ENCODE measurements around the gene DACT2. TPM values are rescaled to one million over a fixed set of nuclear protein-coding genes. Genes with fewer than 3 reads are reported as not detected.

DACT2 gene, protein sequence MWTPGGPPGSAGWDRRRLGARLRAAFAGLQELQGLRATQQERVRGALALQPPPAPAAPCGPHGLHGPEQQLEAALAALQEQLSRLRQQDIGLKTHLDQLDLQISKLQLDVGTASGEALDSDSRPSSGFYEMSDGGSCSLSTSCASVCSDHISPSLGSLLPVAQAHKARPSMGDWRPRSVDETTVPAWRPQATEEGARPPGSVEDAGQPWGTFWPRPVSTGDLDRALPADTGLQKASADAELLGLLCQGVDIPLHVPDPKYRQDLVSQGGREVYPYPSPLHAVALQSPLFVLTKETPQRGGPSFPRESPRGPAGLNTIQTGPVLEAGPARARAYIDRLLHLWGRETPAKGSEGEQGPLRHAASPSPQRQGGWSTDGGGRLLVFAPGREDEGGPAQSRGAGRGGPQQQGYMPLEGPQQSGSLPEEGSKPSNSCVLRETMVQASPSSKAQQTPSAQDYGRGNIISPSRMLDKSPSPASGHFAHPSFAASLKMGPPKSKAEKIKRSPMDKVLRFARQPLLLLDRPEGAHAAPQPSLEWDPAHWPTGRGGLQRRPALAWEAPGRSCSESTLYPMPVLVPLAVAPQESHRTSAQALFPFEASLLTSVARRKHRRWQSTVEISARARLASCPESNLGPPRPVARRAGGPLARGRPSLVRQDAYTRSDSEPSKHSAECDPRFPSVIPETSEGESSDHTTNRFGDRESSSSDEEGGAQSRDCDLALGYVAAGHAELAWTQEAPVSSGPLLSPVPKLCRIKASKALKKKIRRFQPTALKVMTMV
- not detected for total RNA-seq
- not detected for total RNA-seq (2013)

DNA sequence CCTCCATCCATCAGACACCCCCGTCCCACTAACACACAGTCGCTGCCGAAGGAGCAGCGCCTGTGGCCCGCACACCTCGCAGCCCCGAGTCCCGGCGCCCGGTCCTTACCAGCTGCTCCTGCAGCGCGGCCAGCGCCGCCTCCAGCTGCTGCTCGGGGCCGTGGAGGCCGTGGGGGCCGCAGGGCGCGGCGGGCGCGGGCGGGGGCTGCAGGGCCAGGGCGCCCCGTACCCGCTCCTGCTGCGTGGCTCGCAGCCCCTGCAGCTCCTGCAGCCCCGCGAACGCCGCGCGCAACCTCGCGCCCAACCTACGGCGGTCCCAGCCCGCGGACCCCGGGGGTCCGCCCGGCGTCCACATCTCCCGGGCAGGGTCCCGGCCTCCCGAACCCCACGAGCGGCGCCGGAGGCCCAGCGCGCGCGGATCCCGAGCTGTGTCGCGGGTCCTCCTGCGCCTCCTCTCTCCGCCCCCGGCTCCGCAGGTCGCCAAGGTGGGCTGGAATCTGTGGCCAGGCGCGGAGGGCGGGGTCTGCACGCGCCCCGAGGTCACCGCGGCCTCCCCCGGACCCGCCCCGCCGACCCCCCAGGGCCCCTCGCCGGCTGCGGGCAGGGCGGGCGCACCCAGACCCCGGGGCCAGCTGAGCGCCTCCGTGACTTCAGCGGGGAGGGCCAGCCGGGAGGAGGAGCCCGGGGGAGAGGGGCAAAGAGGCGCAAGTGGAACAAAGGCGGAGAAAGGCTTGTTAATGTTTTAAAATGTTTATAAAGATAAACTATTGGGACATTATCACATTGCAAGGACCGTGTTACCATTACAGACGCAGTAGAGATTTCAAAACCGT, at the start of gene DACT2:
Gene DACT2, minus strand, starts transcription at position 499 of the 833 bp plus-strand sequence. Its CDS starts 144 bp downstream, at position 355.
- H3K27ac Mint-ChIP-seq, result no peak within 1 kb of the TSS
- no peaks in the 10 kb centered on the region for H3K27me3 ChIP-seq (ENCODE audit: control insufficient read depth, insufficient read depth, low read length)
- TF ChIP-seq, protein P1, sequence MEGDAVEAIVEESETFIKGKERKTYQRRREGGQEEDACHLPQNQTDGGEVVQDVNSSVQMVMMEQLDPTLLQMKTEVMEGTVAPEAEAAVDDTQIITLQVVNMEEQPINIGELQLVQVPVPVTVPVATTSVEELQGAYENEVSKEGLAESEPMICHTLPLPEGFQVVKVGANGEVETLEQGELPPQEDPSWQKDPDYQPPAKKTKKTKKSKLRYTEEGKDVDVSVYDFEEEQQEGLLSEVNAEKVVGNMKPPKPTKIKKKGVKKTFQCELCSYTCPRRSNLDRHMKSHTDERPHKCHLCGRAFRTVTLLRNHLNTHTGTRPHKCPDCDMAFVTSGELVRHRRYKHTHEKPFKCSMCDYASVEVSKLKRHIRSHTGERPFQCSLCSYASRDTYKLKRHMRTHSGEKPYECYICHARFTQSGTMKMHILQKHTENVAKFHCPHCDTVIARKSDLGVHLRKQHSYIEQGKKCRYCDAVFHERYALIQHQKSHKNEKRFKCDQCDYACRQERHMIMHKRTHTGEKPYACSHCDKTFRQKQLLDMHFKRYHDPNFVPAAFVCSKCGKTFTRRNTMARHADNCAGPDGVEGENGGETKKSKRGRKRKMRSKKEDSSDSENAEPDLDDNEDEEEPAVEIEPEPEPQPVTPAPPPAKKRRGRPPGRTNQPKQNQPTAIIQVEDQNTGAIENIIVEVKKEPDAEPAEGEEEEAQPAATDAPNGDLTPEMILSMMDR (IDR thresholded peaks at IDR 0.05), result no peak
- no peak for DNase-seq
- no peaks in the 10 kb centered on the region for H3K4me1 Mint-ChIP-seq
- no peaks in the 10 kb centered on the region for H3K4me1 ChIP-seq (ENCODE audit: control insufficient read depth, insufficient read depth, low read length)
- H3K9me3 ChIP-seq (ENCODE audit: control insufficient read depth, insufficient read depth, low read length), result no peaks in the 10 kb centered on the region
- WGBS (ENCODE audit: insufficient coverage), result 4% methylated on average over 92 of the region's 92 CpGs
- H3K27ac ChIP-seq (ENCODE audit: low read length), result no peak within 1 kb of the TSS
- no peaks in the 10 kb centered on the region for H3K36me3 Mint-ChIP-seq
- intact Hi-C loops (cut with micrococcal nuclease), result no loop called here
- H3K9me3 Mint-ChIP-seq, result no peaks in the 10 kb centered on the region
- H3K36me3 ChIP-seq (ENCODE audit: control insufficient read depth, insufficient read depth, low read length), result no peaks in the 10 kb centered on the region
- no peak for ATAC-seq
- H3K4me3 Mint-ChIP-seq, result no peak within 1 kb of the TSS
- peaks cover 29 to 33% of the 10 kb centered on the region in 2 donors for H3K27me3 Mint-ChIP-seq (ENCODE audit: low read depth in 2 of 2)
- H3K4me3 ChIP-seq (ENCODE audit: low read length), result no peak within 1 kb of the TSS

DNA sequence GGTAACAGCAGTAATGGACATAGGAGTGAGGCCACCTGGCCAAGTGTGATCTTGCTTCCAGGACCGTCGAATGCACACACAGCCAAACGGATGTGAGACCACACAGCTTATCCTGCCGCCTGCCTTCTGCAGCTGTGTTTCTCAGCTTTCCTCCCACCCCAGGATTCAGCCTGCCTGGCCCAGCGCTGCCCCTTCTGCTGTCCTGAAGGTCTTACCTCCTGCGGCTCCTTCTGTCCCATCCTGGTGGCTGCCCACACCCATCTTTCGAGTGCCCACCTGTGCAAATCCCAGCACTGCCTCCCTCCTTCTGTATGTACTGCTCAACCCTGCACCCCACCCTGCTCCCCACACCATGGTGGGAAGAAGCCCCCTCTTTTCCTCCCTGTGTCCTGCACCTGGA, 49.4 kb upstream of the DACT2 start:
- H3K27ac ChIP-seq (ENCODE audit: low read length), result no peak overlapping the region
- no peaks in the 10 kb centered on the region for H3K36me3 ChIP-seq (ENCODE audit: control insufficient read depth, insufficient read depth, low read length)
- no peaks in the 10 kb centered on the region for H3K27me3 ChIP-seq (ENCODE audit: control insufficient read depth, insufficient read depth, low read length)
- peaks cover 13 to 15% of the 10 kb centered on the region in 2 donors for H3K27me3 Mint-ChIP-seq (ENCODE audit: low read depth in 2 of 2)
- no peak overlapping the region for H3K27ac Mint-ChIP-seq
- ATAC-seq (no peak), DNase-seq (no peak)
- peaks cover 14 to 23% of the 10 kb centered on the region in 2 donors for H3K4me1 Mint-ChIP-seq
- H3K4me1 ChIP-seq (ENCODE audit: control insufficient read depth, insufficient read depth, low read length), result peaks cover 5% of the 10 kb centered on the region
- no peaks in the 10 kb centered on the region for H3K36me3 Mint-ChIP-seq
- H3K4me3 Mint-ChIP-seq, result no peak overlapping the region
- no peak overlapping the region for H3K4me3 ChIP-seq (ENCODE audit: low read length)
- H3K9me3 Mint-ChIP-seq, result no peaks in the 10 kb centered on the region
- no peaks in the 10 kb centered on the region for H3K9me3 ChIP-seq (ENCODE audit: control insufficient read depth, insufficient read depth, low read length)
- intact Hi-C loops (cut with micrococcal nuclease), result no loop called here
- WGBS (ENCODE audit: insufficient coverage), result 88% methylated on average over 7 of the region's 7 CpGs
- TF ChIP-seq, protein P1 (IDR thresholded peaks at IDR 0.05), result no peak

DNA sequence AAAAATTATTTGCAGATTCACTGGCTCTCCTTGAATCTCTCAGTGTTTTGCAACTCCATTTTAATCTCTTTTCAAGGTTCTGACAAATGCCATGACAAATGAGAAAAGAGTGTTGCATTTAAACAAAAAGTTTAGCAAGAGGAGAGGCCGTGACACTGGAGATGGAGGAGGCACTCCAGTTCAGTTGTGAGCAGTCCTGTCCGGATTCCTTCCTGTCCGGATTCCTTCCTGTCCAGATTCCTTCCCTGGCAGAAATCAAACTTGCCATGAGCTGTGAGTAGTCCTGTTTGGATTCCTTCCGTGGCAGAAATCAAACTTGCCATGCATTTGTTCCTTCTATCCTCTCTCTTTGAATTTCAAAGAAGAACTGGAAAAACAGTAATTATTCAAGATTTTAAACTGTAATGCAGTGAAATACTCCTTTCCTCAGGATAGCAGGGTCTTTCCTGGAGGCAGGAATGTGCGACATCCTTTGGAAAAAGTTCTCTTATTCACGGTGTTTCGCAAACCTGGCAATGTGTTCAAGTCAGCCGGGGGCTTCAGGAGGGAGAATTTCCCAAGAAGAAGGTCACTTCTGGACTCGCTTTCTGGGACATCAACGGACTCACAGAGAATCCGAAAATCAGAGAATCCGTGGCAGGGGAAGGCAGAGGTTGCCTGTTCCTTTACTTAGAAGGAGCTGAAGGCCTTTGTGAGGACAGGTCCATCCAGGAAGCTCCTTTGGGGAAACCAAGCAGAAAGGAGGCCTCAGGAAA, 48.7 kb upstream of the DACT2 start:
- no peak for ATAC-seq
- H3K36me3 Mint-ChIP-seq, result no peaks in the 10 kb centered on the region
- H3K9me3 ChIP-seq (ENCODE audit: control insufficient read depth, insufficient read depth, low read length), result no peaks in the 10 kb centered on the region

More for the DNA sequence above, 48.7 kb upstream of the DACT2 start:
- WGBS (ENCODE audit: insufficient coverage), result 93% methylated on average over 12 of the region's 12 CpGs
- peaks cover 14 to 18% of the 10 kb centered on the region in 2 donors for H3K27me3 Mint-ChIP-seq (ENCODE audit: low read depth in 2 of 2)
- H3K9me3 Mint-ChIP-seq, result no peaks in the 10 kb centered on the region
- intact Hi-C loops (cut with micrococcal nuclease), result no loop called here
- peaks cover 14 to 23% of the 10 kb centered on the region in 2 donors for H3K4me1 Mint-ChIP-seq
- no peak overlapping the region for H3K4me3 Mint-ChIP-seq
- Histone ChIP-seq H3K27me3 (ENCODE audit: control insufficient read depth, insufficient read depth, low read length) (no peaks in the 10 kb centered on the region), H3K4me1 (ENCODE audit: control insufficient read depth, insufficient read depth, low read length) (peaks cover 5% of the 10 kb centered on the region), H3K36me3 (ENCODE audit: control insufficient read depth, insufficient read depth, low read length) (no peaks in the 10 kb centered on the region), H3K27ac (ENCODE audit: low read length) (no peak overlapping the region), H3K4me3 (ENCODE audit: low read length) (no peak overlapping the region)
- no peak overlapping the region for H3K27ac Mint-ChIP-seq
- no peak for DNase-seq
- TF ChIP-seq, protein P1 (IDR thresholded peaks at IDR 0.05), result no peak
